Aortic smooth muscle cell (primary cell): ENCODE measurements around the gene PRPF4. TPM values are rescaled to one million over a fixed set of nuclear protein-coding genes. Genes with fewer than 3 reads are reported as not detected.

Experiments
- total RNA-seq: library from RNA; depleted of rRNA; stranded (reverse); fragments of >200 nt; gene quantifications from 2 replicates; pipeline ENCODE4 v1.2.3, GENCODE V29; 2014

Gene PRPF4
- total RNA-seq, result 22.1 and 29.7 TPM in 2 replicates

GRCh38 chr9:113275157-113276131, at the start of gene PRPF4, which contains the start of gene CDC26:
PRPF4 (plus strand) TSS chr9:113275658; CDS start chr9:113275744, 86 bp downstream.
CDC26 (minus strand) TSS chr9:113275572; CDS start chr9:113272507, 3,065 bp downstream.

DNA sequence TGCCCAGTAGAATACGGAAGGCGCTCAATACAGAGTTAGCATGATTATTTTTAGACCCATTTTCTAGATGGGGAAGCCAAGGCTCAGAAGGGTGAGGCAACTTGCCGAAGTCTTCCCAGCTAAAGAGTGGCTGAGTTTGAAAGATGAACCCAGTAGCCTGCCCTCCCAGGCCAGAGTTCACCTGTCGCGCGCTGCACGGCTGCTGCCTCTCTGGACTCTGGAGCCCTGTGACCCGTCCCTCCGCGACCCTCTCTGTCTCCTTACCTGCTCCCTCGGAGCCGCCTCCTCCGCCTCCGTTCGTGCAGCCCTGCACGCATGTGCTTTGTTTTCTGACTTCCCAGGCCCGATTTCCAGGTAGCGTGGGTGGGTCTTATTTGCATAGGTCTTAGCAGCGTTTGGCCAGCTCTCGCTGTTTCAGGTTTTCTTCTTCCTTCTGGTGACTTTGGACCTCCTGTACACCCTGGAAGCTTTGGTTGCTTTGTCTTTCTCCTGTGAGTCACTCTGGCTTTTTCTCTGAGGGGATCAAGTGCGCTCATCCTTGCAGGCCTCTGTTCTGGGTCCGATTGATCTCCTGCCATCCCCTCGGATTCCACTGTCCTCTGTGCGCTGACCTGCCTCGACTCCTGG, 27.4 kb downstream of the PRPF4 start, which contains the start of gene RNF183:
TSS of gene RNF183 (minus strand) at position 585 of the 627 bp plus-strand sequence. CDS start 5,192 bp downstream, outside the sequence.

GRCh38 chr9:113340011-113340699, 64.7 kb downstream of the PRPF4 start, which contains the start of gene WDR31:
WDR31 (minus strand) TSS chr9:113340275; CDS start chr9:113332022, 8,253 bp downstream.

Other genes starting within 250 kb of the PRPF4 start
- 1.2 and 1.8 TPM in 2 replicates for gene ZFP37, start 218.9 kb upstream of the PRPF4 start, total RNA-seq
- 8.9 and 11.6 TPM in 2 replicates for gene SLC31A2, start 124.7 kb upstream of the PRPF4 start, total RNA-seq
- 21.8 and 22.0 TPM in 2 replicates for gene FKBP15, start 54.4 kb upstream of the PRPF4 start, total RNA-seq
- gene SLC31A1, start 54.1 kb upstream of the PRPF4 start, total RNA-seq, result 18.5 and 19.0 TPM in 2 replicates
- gene CDC26, start 86 bp upstream of the PRPF4 start, total RNA-seq, result 56.0 and 58.9 TPM in 2 replicates
- not detected in 2 replicates for gene RNF183, start 27.7 kb downstream of the PRPF4 start, total RNA-seq
- gene WDR31, start 64.6 kb downstream of the PRPF4 start, total RNA-seq, result 2.1 and 2.9 TPM in 2 replicates
- not detected in 2 replicates for gene BSPRY, start 73.9 kb downstream of the PRPF4 start, total RNA-seq
- 2.9 and 5.9 TPM in 2 replicates for gene HDHD3, start 101.3 kb downstream of the PRPF4 start, total RNA-seq
- 25.7 and 27.1 TPM in 2 replicates for gene ALAD, start 125.6 kb downstream of the PRPF4 start, total RNA-seq
- gene POLE3, start 135.0 kb downstream of the PRPF4 start, total RNA-seq, result 33.9 and 47.6 TPM in 2 replicates
- gene C9orf43, start 135.1 kb downstream of the PRPF4 start, total RNA-seq, result 0.40 and 0.44 TPM in 2 replicates
- gene RGS3, start 188.1 kb downstream of the PRPF4 start, total RNA-seq, result 200 and 229 TPM in 2 replicates